PC-9 (cell line): ENCODE data around the gene KAZALD1.

Source experiments
- EZH2 ChIP-seq: fragments of 200-600 bp; sonication (generic); IDR thresholded peaks from 2 replicates; pipeline ENCODE4 v1.8.0; 2017; ENCODE audit warnings: antibody characterized with exemption, low read depth
- TF ChIP-seq, protein P1 (sequence below): fragments of 200-600 bp; sonication (generic); conservative IDR thresholded peaks from 2 replicates; pipeline ENCODE4 v1.6.1; 2017; ENCODE audit warnings: mixed run types, antibody characterized with exemption, mild to moderate bottlenecking, moderate library complexity

- TF ChIP-seq, protein P1, sequence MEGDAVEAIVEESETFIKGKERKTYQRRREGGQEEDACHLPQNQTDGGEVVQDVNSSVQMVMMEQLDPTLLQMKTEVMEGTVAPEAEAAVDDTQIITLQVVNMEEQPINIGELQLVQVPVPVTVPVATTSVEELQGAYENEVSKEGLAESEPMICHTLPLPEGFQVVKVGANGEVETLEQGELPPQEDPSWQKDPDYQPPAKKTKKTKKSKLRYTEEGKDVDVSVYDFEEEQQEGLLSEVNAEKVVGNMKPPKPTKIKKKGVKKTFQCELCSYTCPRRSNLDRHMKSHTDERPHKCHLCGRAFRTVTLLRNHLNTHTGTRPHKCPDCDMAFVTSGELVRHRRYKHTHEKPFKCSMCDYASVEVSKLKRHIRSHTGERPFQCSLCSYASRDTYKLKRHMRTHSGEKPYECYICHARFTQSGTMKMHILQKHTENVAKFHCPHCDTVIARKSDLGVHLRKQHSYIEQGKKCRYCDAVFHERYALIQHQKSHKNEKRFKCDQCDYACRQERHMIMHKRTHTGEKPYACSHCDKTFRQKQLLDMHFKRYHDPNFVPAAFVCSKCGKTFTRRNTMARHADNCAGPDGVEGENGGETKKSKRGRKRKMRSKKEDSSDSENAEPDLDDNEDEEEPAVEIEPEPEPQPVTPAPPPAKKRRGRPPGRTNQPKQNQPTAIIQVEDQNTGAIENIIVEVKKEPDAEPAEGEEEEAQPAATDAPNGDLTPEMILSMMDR, result no peak
- no peak for TF ChIP-seq EZH2
Observed at GRCh38 chr10:101071885-101072433, 10.2 kb downstream of the KAZALD1 start.
